OCI-LY7 (cell line): Measurements from ENCODE around the gene C20orf204. TPM values are rescaled to one million over a fixed set of nuclear protein-coding genes. Genes with fewer than 3 reads are reported as not detected.

Experiments
- BruUV-seq: library from RNA; stranded (reverse); fragments of 400-500 nt; replicated peaks from 2 replicates; lab custom pipeline; 2021; lab: Mats Ljungman, UMichigan
- CTCF ChIA-PET: fragments of 300-600 bp; sonication (Branson Sonifier 250); formaldehyde crosslinking; loops from one replicate; lab custom pipeline; 2022; ENCODE audit warnings: antibody characterized with exemption; ENCODE audit not compliant: unreplicated experiment; lab: Charles Lee
- POLR2A ChIA-PET: fragments of 300-600 bp; sonication (Branson Sonifier 250); formaldehyde crosslinking; loops from one replicate; lab custom pipeline; 2022; ENCODE audit warnings: antibody characterized with exemption; lab: Charles Lee
- DNase-seq: peaks from one replicate; pipeline ENCODE4 v3.0.0-alpha.2; 2015; ENCODE audit warnings: low spot score
- H2AFZ ChIP-seq: fragments of 200-600 bp; sonication (generic), shearing (Covaris generic); 2 replicates; pipeline ENCODE4 v1.6.1; 2014; ENCODE audit warnings: mild to moderate bottlenecking, antibody characterized with exemption, low read length, moderate library complexity
- H3K27ac ChIP-seq: fragments of 200-600 bp; sonication (generic); 2 replicates; pipeline ENCODE4 v1.5.1; 2014; ENCODE audit warnings: mixed run types, low read depth, mild to moderate bottlenecking, moderate library complexity, low read length, inconsistent platforms; ENCODE audit not compliant: poor library complexity, severe bottlenecking
- H3K36me3 ChIP-seq: fragments of 200-600 bp; sonication (generic); 2 replicates; pipeline ENCODE4 v1.6.1; 2014; ENCODE audit warnings: mild to moderate bottlenecking, antibody characterized with exemption, low read length, moderate library complexity, mixed read lengths; ENCODE audit not compliant: insufficient read depth
- H3K4me1 ChIP-seq: fragments of 200-600 bp; sonication (generic); 2 replicates; pipeline ENCODE4 v1.5.1; 2014; ENCODE audit warnings: mild to moderate bottlenecking, low read length; ENCODE audit not compliant: insufficient read depth, poor library complexity, severe bottlenecking
- H3K4me2 ChIP-seq: fragments of 200-600 bp; sonication (generic); 2 replicates; pipeline ENCODE4 v1.6.1; 2014; ENCODE audit warnings: mild to moderate bottlenecking, low read length
- H3K4me3 ChIP-seq: fragments of 200-600 bp; sonication (generic); 2 replicates; pipeline ENCODE4 v1.5.1; 2014; ENCODE audit warnings: mild to moderate bottlenecking, low read depth, low read length; ENCODE audit not compliant: poor library complexity, severe bottlenecking
- H3K79me2 ChIP-seq: fragments of 200-600 bp; sonication (generic); 2 replicates; pipeline ENCODE4 v1.6.1; 2016; ENCODE audit warnings: low read depth, mild to moderate bottlenecking, low read length, moderate library complexity, mixed read lengths; ENCODE audit not compliant: insufficient read depth
- H3K9me2 ChIP-seq: fragments of 200-600 bp; sonication (generic); 2 replicates; pipeline ENCODE4 v1.6.1; 2016; ENCODE audit warnings: mild to moderate bottlenecking, low read length, mixed read lengths; ENCODE audit not compliant: insufficient read depth
- H3K9me3 ChIP-seq: fragments of 200-600 bp; sonication (generic); 2 replicates; pipeline ENCODE4 v1.6.1; 2014; ENCODE audit warnings: mild to moderate bottlenecking, mixed run types, low read length, mixed read lengths
- H4K20me1 ChIP-seq: fragments of 200-600 bp; sonication (generic); 2 replicates; pipeline ENCODE4 v1.6.1; 2014; ENCODE audit warnings: mild to moderate bottlenecking, antibody characterized with exemption, low read length, moderate library complexity, mixed read lengths; ENCODE audit not compliant: insufficient read depth
- EZH2phosphoT487 ChIP-seq: fragments of 200-600 bp; sonication (generic); IDR thresholded peaks from 2 replicates; pipeline ENCODE4 v1.6.1; 2018; ENCODE audit warnings: low read depth, borderline replicate concordance, mild to moderate bottlenecking, mixed run types, antibody characterized with exemption, low read length, moderate library complexity, mixed read lengths
- intact Hi-C: fragments of 100-400 bp; cut with micrococcal nuclease; formaldehyde crosslinking; loops from one replicate; pipeline ENCODE4 v1.10.0; 2022; ENCODE audit not compliant: unreplicated experiment
- total RNA-seq, 2 experiments: library from RNA; depleted of rRNA in 1 of 2; stranded (reverse); fragments of >200 nt in 1 of 2; shearing (Covaris generic) in 1 of 2; gene quantifications; 2 replicates each; pipeline ENCODE4 v1.2.3, GENCODE V29; 2014 to 2022
- TF ChIP-seq, protein P1 (sequence below): fragments of 200-600 bp; sonication (generic); conservative IDR thresholded peaks from 2 replicates; pipeline ENCODE4 v1.5.1; 2014; ENCODE audit warnings: mild to moderate bottlenecking, antibody characterized with exemption, low read length, moderate library complexity, mixed read lengths

C20orf204 gene
- total RNA-seq, 2 experiments from 2014 or later = 3.5 to 6.7 TPM

DNA sequence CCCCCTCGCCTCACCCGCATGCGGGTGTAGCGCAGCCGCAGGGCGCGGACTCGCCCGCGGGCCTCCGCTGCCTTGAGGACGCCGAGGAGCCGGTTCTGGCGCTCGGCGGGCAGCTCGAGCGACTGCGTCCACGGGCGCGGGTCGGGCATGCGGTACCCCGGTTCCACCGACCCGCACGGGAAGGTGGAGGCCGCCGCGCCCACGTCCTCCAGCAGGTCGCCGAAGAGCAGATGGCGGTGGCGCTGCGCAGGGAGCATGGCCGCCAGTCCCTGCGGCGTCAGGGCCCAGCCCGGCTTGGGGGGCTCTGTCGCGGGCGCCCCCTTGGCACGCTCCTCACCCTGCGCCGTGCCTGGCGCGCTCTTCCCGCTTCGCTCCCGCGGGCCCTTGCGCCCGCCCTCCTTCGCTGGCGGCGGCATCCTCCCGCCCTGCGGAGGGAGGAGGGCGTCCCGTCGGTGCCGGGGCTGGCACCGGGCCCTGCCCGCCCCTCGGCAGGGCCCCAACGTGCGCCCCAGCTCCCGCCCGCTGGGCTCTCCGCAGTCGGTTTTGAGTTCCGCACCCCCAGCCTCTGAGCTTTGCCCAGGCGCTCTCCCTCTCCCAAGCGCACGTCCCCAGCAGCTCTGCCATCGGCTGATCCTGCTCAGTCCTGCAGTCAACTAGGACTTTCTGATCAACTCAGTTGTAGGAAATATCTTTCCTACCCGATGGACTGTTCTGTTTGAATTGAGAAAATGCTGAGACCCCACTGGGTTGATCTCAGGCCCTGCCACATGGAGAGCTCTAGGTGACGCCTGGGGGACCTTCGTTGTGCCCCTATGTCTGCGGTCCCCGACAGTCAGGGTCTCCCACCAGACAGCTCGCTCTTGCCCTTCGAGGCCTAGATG is 48.1 kb downstream of the C20orf204 start, which contains the start of gene LKAAEAR1:
Gene LKAAEAR1, minus strand, starts transcription at position 595 of the 881 bp plus-strand sequence. Its CDS starts 179 bp downstream, at position 416.
- no TSS peak for BruUV-seq
- intact Hi-C loops = loop anchor here (1.0 kb wide), 2 partner anchors 30 to 36 kb away; no protein-coding TSS in a partner anchor
- Histone ChIP-seq H3K9me2 (no peaks in the 10 kb centered on the region), H3K4me1 (peaks cover 19% of the 10 kb centered on the region), H3K4me3 (peak within 1 kb of the TSS; percentile 45), H4K20me1 (no peaks in the 10 kb centered on the region), H3K36me3 (no peaks in the 10 kb centered on the region), H3K27ac (no peak within 1 kb of the TSS), H2AFZ (no peak within 1 kb of the TSS), H3K9me3 (no peaks in the 10 kb centered on the region), H3K4me2 (peak within 1 kb of the TSS; percentile 72), H3K79me2 (peaks cover under 1% of the 10 kb centered on the region; the same call in 1 of the 2 replicates)
- ChIA-PET POLR2A (no interaction called here), CTCF (interaction anchor here (0.6 kb wide), 1 partner anchor 132 kb away, joined by 3 read pairs; no protein-coding TSS in a partner anchor)
- TF ChIP-seq, protein P1, sequence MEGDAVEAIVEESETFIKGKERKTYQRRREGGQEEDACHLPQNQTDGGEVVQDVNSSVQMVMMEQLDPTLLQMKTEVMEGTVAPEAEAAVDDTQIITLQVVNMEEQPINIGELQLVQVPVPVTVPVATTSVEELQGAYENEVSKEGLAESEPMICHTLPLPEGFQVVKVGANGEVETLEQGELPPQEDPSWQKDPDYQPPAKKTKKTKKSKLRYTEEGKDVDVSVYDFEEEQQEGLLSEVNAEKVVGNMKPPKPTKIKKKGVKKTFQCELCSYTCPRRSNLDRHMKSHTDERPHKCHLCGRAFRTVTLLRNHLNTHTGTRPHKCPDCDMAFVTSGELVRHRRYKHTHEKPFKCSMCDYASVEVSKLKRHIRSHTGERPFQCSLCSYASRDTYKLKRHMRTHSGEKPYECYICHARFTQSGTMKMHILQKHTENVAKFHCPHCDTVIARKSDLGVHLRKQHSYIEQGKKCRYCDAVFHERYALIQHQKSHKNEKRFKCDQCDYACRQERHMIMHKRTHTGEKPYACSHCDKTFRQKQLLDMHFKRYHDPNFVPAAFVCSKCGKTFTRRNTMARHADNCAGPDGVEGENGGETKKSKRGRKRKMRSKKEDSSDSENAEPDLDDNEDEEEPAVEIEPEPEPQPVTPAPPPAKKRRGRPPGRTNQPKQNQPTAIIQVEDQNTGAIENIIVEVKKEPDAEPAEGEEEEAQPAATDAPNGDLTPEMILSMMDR = peak; percentile 34; the same call in 1 of the 2 replicates
- no peak for TF ChIP-seq EZH2phosphoT487
- no peak for DNase-seq

DNA sequence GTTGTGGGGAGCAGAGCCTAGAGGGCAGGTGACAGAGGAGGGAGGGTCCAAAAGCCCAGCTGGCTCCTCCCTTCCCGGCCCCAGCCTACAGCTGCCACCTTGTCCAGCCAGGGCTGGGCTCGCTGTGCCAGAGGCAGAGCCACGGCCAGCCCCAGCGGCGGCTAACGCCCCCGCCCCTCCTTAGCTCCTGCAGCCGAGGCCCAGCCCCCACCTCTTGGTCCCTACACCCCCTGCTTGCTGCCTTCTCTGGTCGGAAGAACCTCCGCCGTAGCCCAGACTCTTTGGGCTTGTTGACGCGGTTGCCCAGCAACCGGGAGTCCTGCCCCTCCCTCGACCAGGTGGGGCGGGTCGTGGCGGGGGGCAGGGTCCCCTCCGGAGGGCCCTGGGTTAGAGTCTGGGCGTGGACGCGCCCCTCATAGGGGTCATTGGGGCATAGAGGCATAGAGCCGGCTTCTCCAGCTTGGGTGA is 48.7 kb downstream of the C20orf204 start:
- Histone ChIP-seq H3K4me2 (no peak overlapping the region), H3K9me3 (no peaks in the 10 kb centered on the region), H3K9me2 (no peaks in the 10 kb centered on the region), H2AFZ (no peak overlapping the region), H3K36me3 (no peaks in the 10 kb centered on the region), H3K79me2 (no peaks in the 10 kb centered on the region), H4K20me1 (no peaks in the 10 kb centered on the region), H3K4me1 (peaks cover 19% of the 10 kb centered on the region), H3K27ac (no peak overlapping the region), H3K4me3 (no peak overlapping the region)
- intact Hi-C loops = no loop called here
- no peak for DNase-seq
- no peak for TF ChIP-seq EZH2phosphoT487
- TF ChIP-seq, protein P1 = no peak
- CTCF ChIA-PET = no interaction called here
- no TSS peak for BruUV-seq
- POLR2A ChIA-PET = no interaction called here
